GM19328 (cell line): ENCODE data around the gene OR7G2.
"Not testable (repeated sequence)": the region's sequence is repeated elsewhere in the genome, so short reads cannot be mapped to it uniquely, and the experiment has no call there.

Experiments used
- ATAC-seq: cut with Tn5 transposase; IDR thresholded peaks from one replicate; pipeline ENCODE4 v1.9.1; 2021; ENCODE audit warnings: mild to moderate bottlenecking, moderate library complexity; ENCODE audit not compliant: unreplicated experiment

Gene OR7G2

DNA sequence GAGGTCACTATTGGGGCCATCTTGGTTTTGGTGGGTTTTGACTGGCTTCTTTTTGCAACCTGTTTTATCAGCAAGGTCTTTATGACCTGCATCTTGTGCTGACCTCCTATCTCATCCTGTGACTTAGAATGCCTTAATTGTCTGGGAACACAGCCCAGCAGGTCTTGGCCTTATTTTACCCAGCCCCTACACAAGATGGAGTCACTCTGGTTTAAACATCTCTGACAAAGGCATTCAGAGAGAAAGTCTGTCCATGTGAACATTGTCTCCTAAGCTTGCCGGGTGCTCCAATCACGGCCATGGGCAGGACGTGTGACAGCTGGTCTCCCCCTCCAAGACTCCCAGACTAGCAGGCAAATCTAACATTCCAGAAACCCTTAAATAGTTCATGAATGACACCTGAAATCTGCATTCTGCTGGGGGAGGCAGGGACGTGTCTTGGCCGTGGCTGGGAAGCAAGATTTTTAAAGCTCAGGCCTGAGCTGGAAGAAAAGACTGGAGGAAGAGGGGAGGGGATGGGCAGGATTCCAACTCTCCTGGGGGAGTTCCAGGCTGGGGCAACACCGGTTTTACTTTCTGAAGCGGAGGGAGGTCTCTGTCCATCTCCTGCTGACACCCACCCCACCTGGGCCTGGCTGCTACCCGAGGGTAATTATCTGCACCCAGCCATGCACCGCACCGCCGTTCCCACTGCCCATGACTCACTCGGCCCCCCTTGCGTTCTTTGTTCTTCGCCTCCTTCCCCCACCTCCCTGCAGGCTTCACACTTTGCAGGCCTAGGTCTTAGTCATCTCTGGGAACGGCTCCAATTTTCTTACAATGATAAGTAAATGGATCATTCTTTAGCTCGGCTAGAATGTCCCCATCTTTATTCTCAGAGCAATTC is 32.0 kb downstream of the OR7G2 start:
- ATAC-seq, result no peak

DNA sequence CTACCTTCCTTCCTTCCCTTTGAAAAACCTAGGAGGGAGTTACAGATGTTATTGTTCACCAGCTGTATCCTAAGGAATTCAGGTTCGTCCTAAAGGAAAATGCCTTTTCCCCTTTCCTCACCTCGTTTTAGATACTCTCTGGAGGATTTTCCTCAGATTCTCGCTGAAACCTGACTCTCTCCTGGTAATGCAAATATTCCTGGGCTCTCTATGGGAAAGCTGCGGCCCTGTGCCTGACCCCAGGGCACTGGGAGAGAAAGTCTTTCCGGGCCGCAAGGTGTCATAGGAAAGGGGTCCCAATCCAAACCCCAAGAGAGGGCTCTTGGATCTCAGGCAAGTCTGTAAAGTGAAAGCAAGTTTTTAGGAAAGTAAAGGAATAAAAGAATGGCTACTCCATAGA is 33.5 kb downstream of the OR7G2 start:
- no peak for ATAC-seq

DNA sequence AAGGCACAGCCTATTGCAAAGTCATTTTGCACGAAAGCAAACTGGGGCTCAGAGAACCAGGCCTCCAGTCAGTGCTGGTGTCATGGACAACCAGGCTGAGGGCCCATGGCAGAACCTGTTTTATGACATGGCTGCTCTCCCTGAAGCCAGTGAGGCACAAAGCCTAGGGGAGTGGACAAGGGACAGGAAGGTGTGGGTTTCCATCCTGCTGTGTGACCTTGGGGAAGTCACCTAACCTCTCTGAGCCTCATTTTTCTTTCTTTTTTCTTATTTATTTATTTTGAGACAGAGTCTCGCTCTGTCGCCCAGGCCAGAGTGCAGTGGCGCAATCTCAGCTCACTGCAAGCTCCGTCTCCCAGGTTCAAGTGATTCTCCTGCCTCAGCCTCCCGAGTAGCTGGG is 35.6 kb downstream of the OR7G2 start:
- ATAC-seq, result not testable (repeated sequence)

GRCh38 chr19:9070066-9070465 is 37.2 kb downstream of the OR7G2 start:
- no peak for ATAC-seq

DNA sequence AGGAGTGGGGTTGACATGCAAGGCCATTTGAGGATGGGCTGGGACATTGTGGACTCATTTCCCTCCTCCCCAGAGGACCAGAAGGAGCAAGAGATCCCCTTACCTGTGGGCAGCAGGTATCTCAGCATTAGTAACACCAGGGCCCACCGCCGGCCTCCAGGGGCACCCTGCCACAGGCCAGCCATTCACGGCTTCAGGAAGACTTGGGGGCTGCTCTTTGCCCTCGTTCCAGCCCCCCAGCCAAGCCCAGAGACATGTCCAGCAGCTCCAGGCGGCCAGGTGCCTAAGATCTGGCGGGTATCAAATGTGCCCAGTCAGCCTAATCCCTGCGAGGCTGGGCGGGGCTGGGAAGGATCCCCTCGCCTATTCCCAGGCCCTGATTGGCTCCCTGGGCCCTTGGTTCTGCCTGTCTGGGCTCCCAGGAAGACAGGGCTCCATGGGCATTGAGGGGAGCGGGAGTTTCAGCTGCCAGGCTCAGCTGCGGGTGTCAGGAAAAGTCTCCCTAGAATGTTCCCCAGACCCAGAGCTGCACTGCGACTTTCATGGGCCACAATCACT is 41.7 kb downstream of the OR7G2 start:
- no peak for ATAC-seq

DNA sequence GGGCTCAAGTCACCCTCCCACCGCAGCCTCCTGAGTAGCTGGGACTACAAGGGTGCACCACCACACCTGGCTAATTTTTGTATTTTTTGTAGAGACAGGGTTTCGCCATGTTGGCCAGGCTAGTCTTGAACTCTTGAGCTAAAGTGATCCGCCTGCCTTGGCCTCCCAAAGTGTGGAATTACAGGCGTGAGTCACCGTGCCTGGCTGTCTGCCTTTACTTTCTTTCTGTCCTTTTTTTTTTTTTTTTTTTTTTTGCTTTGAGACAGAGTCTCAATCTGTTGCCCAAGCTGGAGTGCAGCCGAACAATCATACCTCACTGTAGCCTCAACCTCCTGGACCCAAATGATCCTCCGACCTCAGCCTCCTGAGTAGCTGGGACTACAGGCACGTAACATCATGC is 45.4 kb downstream of the OR7G2 start:
- no peak for ATAC-seq

GRCh38 chr19:9060564-9061340 is 46.5 kb downstream of the OR7G2 start:
- ATAC-seq, result no peak

DNA sequence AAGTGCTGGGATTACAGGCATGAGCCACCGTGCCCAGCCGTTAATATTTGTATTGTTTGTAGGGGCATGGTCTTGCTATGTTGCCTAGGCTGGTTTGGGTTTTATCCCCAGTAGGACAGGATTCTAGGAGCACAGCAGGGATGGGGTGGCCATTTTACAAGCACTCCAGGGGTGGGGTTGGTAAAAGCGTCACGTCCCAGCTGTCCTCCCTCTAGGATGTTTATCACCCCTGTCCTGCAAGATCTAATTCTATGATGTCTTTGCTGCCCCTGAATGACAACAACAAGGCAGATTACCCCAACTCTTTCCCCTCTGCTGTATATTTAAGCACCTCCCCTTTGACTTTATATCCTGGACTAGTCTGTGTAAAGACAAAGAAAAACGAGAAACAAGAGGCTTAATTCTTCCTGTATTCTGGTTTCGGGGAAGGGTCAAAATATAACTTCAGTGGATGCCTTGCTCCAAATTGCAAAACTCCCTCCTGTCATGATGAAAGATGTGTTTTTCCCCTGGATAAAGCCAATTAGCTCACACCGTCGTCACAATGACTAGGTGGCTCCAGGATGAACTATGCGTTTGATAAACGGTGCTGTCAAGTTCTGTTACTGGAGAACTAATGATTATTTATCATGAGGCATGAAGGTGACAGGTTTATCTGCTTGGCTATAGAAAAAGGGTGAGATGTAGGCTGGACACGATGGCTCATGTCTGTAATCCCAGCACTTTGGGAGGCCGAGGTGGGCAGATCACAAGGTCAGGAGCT is 48.2 kb downstream of the OR7G2 start:
- no peak for ATAC-seq

DNA sequence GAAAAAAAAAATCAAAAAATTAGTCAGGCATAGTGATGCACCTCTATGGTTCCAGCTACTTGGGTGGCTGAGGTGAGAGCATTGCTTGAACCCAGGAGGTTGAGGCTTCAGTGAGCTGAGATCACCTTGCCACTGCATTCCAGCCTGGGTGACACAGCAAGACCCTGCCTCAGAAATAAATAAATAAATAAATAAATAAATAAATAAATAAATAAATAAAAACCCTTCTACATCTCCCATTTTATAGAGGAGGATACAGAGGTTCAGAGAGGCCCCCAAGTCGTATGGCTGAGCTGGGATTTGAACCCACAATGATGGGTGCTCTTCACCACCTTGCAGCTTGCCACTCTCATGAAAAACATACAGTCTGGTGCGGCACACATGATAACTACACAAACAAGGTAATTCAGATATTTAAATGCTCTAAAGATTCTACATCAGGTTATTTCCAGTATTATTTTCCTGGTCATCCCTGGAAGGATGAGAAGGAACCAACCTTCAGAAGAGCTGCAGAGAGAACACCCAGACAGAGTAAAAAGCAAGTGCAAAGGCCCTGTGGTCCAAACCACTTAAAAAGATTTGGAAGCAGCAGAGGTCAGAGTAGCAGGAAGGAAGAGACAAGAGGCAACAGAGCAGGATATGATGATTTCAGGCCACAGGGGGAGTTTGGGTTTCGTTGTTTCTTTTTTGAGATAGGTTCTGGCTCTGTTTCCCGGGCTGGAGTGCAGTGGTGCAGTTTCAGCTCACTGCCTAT is 49.6 kb downstream of the OR7G2 start:
- ATAC-seq, result no peak

- ATAC-seq, result not testable (repeated sequence)
Observed at GRCh38 chr19:9056131-9056530, 51.1 kb downstream of the OR7G2 start.

GRCh38 chr19:9054765-9055164 is 52.5 kb downstream of the OR7G2 start:
- ATAC-seq, result no peak

DNA sequence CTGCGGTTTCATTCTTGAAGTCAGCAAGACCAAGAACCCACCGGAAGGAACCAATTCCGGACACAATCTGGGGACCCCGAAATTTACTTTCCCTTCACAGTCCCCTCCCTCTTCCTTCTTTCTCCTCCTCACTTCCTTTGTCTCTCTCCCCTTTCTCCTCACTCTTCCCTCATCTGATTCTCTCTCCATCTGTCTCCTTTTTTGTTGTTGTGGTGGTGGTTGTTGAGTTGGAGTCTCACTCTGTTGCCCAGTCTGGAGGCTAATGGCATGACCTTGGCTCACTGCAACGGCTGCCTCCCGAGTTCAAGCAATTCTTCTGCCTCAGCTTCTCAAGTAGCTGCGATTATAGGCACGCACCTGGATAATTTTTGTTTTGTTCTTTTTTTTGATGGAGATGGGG is 53.1 kb downstream of the OR7G2 start:
- ATAC-seq, result no peak

GRCh38 chr19:9053674-9054073 is 53.6 kb downstream of the OR7G2 start:
- not testable (repeated sequence) for ATAC-seq

DNA sequence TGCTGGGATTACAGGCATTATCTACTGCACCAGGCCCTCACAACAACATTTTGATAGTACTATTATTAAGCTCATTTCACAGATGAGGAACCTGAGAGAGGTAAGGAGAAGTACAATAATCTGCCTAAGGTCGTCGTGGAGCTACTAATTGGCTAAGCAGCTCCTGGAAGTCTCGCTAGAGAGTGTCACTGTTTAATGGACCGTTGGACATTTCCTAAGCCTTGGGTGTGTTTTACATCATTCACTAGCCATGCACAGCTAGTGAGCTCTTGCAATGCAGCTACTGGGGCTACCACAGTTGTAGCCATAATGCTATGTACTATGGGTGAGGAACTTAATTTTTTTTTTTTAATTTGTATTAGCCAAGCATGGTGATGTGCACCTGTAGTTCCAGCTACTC is 54.4 kb downstream of the OR7G2 start:
- no peak for ATAC-seq
